Ovary (tissue), 3 donors: Measurements from ENCODE around the gene MTERF1.
"Not testable (repeated sequence)": the region's sequence is repeated elsewhere in the genome, so short reads cannot be mapped to it uniquely, and the experiment has no call there.

ENCODE experiments used
- CTCF ChIP-seq, 3 donors: fragments of 450-650 bp in 2 of 3; fragments of 200-600 bp in 1 of 3; IDR thresholded peaks; one replicate each; pipeline versions ENCODE4 v1.5.1 to v1.8.0; 2016 to 2022; ENCODE audit warnings: antibody characterized with exemption in 3 of 3, mild to moderate bottlenecking in 1 of 3
- POLR2A ChIP-seq: fragments of 450-650 bp; IDR thresholded peaks from one replicate; pipeline ENCODE4 v1.6.1; 2017; ENCODE audit warnings: antibody characterized with exemption, mild to moderate bottlenecking, moderate library complexity
- donor health status: DM: no; HTN: no; CAD: no.

- TF ChIP-seq CTCF (IDR thresholded peaks at IDR 0.05); POLR2A: not testable (repeated sequence)
Observed at GRCh38 chr7:91864604-91865003, 15.9 kb downstream of the MTERF1 start.
